Activated B cell treated with CpG ODN at 0.5 μM for 24 hours (primary cell): Measurements from ENCODE around the gene CTNNA2. TPM values are rescaled to one million over a fixed set of nuclear protein-coding genes. Genes with fewer than 3 reads are reported as not detected.

ENCODE experiments used
- ATAC-seq: fragments of 200-7000 bp; cut with Tn5 transposase; one replicate; pipeline ENCODE4 v1.10.0; 2021; ENCODE audit warnings: low read depth, mild to moderate bottlenecking, moderate library complexity
- CTCF ChIA-PET: fragments of 350-600 bp; sonication (Branson Sonifier 250); formaldehyde crosslinking; loops from one replicate; lab custom pipeline; 2021; ENCODE audit warnings: antibody characterized with exemption; lab: Charles Lee
- POLR2A ChIA-PET: fragments of 350-600 bp; sonication (Branson Sonifier 250); formaldehyde crosslinking; loops from one replicate; lab custom pipeline; 2021; ENCODE audit warnings: antibody characterized with exemption; lab: Charles Lee
- DNase-seq: peaks from one replicate; pipeline ENCODE4 v3.0.0; 2022
- H3K27ac Mint-ChIP-seq: one replicate; pipeline ENCODE4 v1.8.0; 2020; ENCODE audit warnings: mixed read lengths
- H3K27me3 Mint-ChIP-seq: one replicate; pipeline ENCODE4 v1.8.0; 2021; ENCODE audit warnings: mixed read lengths
- H3K36me3 Mint-ChIP-seq: one replicate; pipeline ENCODE4 v1.8.0; 2021; ENCODE audit warnings: low read depth, mixed read lengths
- H3K4me1 Mint-ChIP-seq: one replicate; pipeline ENCODE4 v1.8.0; 2021; ENCODE audit warnings: mixed read lengths
- H3K4me3 Mint-ChIP-seq: one replicate; pipeline ENCODE4 v1.8.0; 2020; ENCODE audit warnings: mild to moderate bottlenecking, mixed read lengths
- H3K9me3 Mint-ChIP-seq: one replicate; pipeline ENCODE4 v1.8.0; 2020; ENCODE audit warnings: mixed read lengths
- CTCF ChIP-seq: fragments of 200-600 bp; IDR thresholded peaks from one replicate; pipeline ENCODE4 v1.8.0; 2022; ENCODE audit warnings: antibody characterized with exemption, mild to moderate bottlenecking
- intact Hi-C: fragments of 100-400 bp; cut with micrococcal nuclease; formaldehyde crosslinking; loops from one replicate; pipeline ENCODE4 v1.15.1; 2024
- total RNA-seq: library from RNA; stranded (reverse); gene quantifications from 2 replicates; pipeline ENCODE4 v1.2.3, GENCODE V29; 2022

Gene CTNNA2
- total RNA-seq, 1 donor from 2014 or later: not detected

GRCh38 chr2:80068038-80068731 lies 555.3 kb downstream of the CTNNA2 start:
- ChIA-PET CTCF (no interaction called here), POLR2A (no interaction called here)
- no peaks in the 10 kb centered on the region for H3K36me3 Mint-ChIP-seq
- H3K4me1 Mint-ChIP-seq: no peaks in the 10 kb centered on the region
- no peak overlapping the region for H3K27ac Mint-ChIP-seq
- DNase-seq: no peak
- no peaks in the 10 kb centered on the region for H3K27me3 Mint-ChIP-seq
- ATAC-seq: no peak
- no peak overlapping the region for H3K4me3 Mint-ChIP-seq
- H3K9me3 Mint-ChIP-seq: no peaks in the 10 kb centered on the region
- no peak for TF ChIP-seq CTCF
- intact Hi-C loops: no loop called here

- no peaks in the 10 kb centered on the region for H3K36me3 Mint-ChIP-seq
- TF ChIP-seq CTCF: no peak
- no peak for ATAC-seq
- ChIA-PET POLR2A (no interaction called here), CTCF (no interaction called here)
- no peak for DNase-seq
- no peak overlapping the region for H3K4me3 Mint-ChIP-seq
- intact Hi-C loops: no loop called here
- no peaks in the 10 kb centered on the region for H3K4me1 Mint-ChIP-seq
- H3K27ac Mint-ChIP-seq: no peak overlapping the region
- H3K9me3 Mint-ChIP-seq: no peaks in the 10 kb centered on the region
- no peaks in the 10 kb centered on the region for H3K27me3 Mint-ChIP-seq
Observed at GRCh38 chr2:80070587-80070986, 557.7 kb downstream of the CTNNA2 start.

GRCh38 chr2:80071941-80072340 lies 559.1 kb downstream of the CTNNA2 start:
- intact Hi-C loops: no loop called here
- no peak for DNase-seq
- no peak for TF ChIP-seq CTCF
- Mint-ChIP-seq H3K4me3 (no peak overlapping the region), H3K36me3 (no peaks in the 10 kb centered on the region), H3K4me1 (no peaks in the 10 kb centered on the region), H3K27ac (no peak overlapping the region), H3K27me3 (no peaks in the 10 kb centered on the region), H3K9me3 (no peaks in the 10 kb centered on the region)
- ChIA-PET CTCF (no interaction called here), POLR2A (no interaction called here)
- ATAC-seq: no peak

- Mint-ChIP-seq H3K9me3 (no peaks in the 10 kb centered on the region), H3K27me3 (no peaks in the 10 kb centered on the region), H3K4me1 (no peaks in the 10 kb centered on the region), H3K27ac (no peak overlapping the region), H3K36me3 (no peaks in the 10 kb centered on the region), H3K4me3 (no peak overlapping the region)
- intact Hi-C loops: no loop called here
- no peak for ATAC-seq
- no peak for TF ChIP-seq CTCF
- POLR2A ChIA-PET: no interaction called here
- CTCF ChIA-PET: interaction anchor here (1.0 kb wide), 1 partner anchor 72 kb away, joined by 3 read pairs; no protein-coding TSS in a partner anchor
- DNase-seq: no peak
Observed at GRCh38 chr2:80073134-80073561, 560.3 kb downstream of the CTNNA2 start.

- no peaks in the 10 kb centered on the region for H3K36me3 Mint-ChIP-seq
- no peak overlapping the region for H3K4me3 Mint-ChIP-seq
- H3K27ac Mint-ChIP-seq: no peak overlapping the region
- H3K4me1 Mint-ChIP-seq: no peaks in the 10 kb centered on the region
- ChIA-PET CTCF (interaction anchor here (1.0 kb wide), 1 partner anchor 70 kb away, joined by 3 read pairs; no protein-coding TSS in a partner anchor), POLR2A (no interaction called here)
- ATAC-seq (no peak), DNase-seq (no peak)
- intact Hi-C loops: no loop called here
- TF ChIP-seq CTCF: no peak
- H3K9me3 Mint-ChIP-seq: no peaks in the 10 kb centered on the region
- H3K27me3 Mint-ChIP-seq: no peaks in the 10 kb centered on the region
Observed at GRCh38 chr2:80074321-80075070, 561.6 kb downstream of the CTNNA2 start.
